Activated T-cell treated with anti-CD3 and anti-CD28 coated beads for 24 hours (primary cell): ENCODE results near the gene MAGI1.

Experiments
- DNase-seq: peaks from one replicate; pipeline ENCODE4 v3.0.0-alpha.2; 2020; ENCODE audit warnings: low read depth

Gene MAGI1

GRCh38 chr3:65481085-65481484 is 557.6 kb downstream of the MAGI1 start:
- DNase-seq: no peak

- no peak for DNase-seq
These were observed 558.7 kb downstream of the MAGI1 start for GRCh38 chr3:65479990-65480389.

- no peak for DNase-seq
These were observed 559.9 kb downstream of the MAGI1 start for GRCh38 chr3:65478551-65479500.

GRCh38 chr3:65473736-65474135 is 565.0 kb downstream of the MAGI1 start:
- no peak for DNase-seq

- no peak for DNase-seq
These were observed 566.2 kb downstream of the MAGI1 start for GRCh38 chr3:65472501-65472900.

GRCh38 chr3:65466300-65466988 is 572.3 kb downstream of the MAGI1 start:
- DNase-seq: no peak

GRCh38 chr3:65449841-65450428 is 588.8 kb downstream of the MAGI1 start:
- no peak for DNase-seq

- no peak for DNase-seq
These were observed 590.6 kb downstream of the MAGI1 start for GRCh38 chr3:65448120-65448519.

GRCh38 chr3:65445573-65446169 is 593.0 kb downstream of the MAGI1 start:
- DNase-seq: no peak

- no peak for DNase-seq
These were observed 594.3 kb downstream of the MAGI1 start for GRCh38 chr3:65444447-65444815.

GRCh38 chr3:65443739-65444446 is 594.8 kb downstream of the MAGI1 start:
- no peak for DNase-seq

GRCh38 chr3:65439641-65440284 is 599.0 kb downstream of the MAGI1 start:
- DNase-seq: no peak

- DNase-seq: no peak
These were observed 600.1 kb downstream of the MAGI1 start for GRCh38 chr3:65438612-65439011.

GRCh38 chr3:65438096-65438495 is 600.6 kb downstream of the MAGI1 start:
- DNase-seq: no peak

GRCh38 chr3:65436580-65436979 is 602.1 kb downstream of the MAGI1 start:
- DNase-seq: no peak

- no peak for DNase-seq
These were observed 605.2 kb downstream of the MAGI1 start for GRCh38 chr3:65433480-65433879.

GRCh38 chr3:65432388-65433003 is 606.2 kb downstream of the MAGI1 start:
- DNase-seq: no peak

GRCh38 chr3:65425880-65426279 is 612.8 kb downstream of the MAGI1 start:
- no peak for DNase-seq

- no peak for DNase-seq
These were observed 616.6 kb downstream of the MAGI1 start for GRCh38 chr3:65422154-65422553.

- DNase-seq: no peak
These were observed 619.5 kb downstream of the MAGI1 start for GRCh38 chr3:65419233-65419632.

GRCh38 chr3:65413891-65414290 is 624.8 kb downstream of the MAGI1 start:
- no peak for DNase-seq
